ACC112 (cell line): Measurements from ENCODE around the gene CLDN18.
A peak's percentile ranks its signal among the peaks of the same experiment; 100 is the strongest.

Source experiments
- H2AFZ ChIP-seq: fragments of 200-600 bp; sonication (generic); one replicate; pipeline ENCODE4 v1.6.0; 2017; ENCODE audit warnings: antibody characterized with exemption, low read length; ENCODE audit not compliant: unreplicated experiment
- H3K27ac ChIP-seq: fragments of 200-600 bp; sonication (generic); 2 replicates; pipeline ENCODE4 v1.5.1; 2014; ENCODE audit warnings: low read depth, mild to moderate bottlenecking, antibody characterized with exemption, low read length, moderate library complexity
- H3K27me3 ChIP-seq: fragments of 200-600 bp; sonication (generic); 2 replicates; pipeline ENCODE4 v1.6.1; 2014; ENCODE audit warnings: mild to moderate bottlenecking, antibody characterized with exemption, low read length, moderate library complexity, mixed read lengths; ENCODE audit not compliant: insufficient read depth
- H3K36me3 ChIP-seq: fragments of 200-600 bp; sonication (generic); 2 replicates; pipeline ENCODE4 v1.6.1; 2016; ENCODE audit warnings: mild to moderate bottlenecking, antibody characterized with exemption, low read length, moderate library complexity, mixed read lengths; ENCODE audit not compliant: insufficient read depth
- H3K4me1 ChIP-seq: fragments of 200-600 bp; sonication (generic); one replicate; pipeline ENCODE4 v1.6.1; 2016; ENCODE audit warnings: low read length, mixed read lengths; ENCODE audit not compliant: insufficient read depth, unreplicated experiment, control insufficient read depth
- H3K4me3 ChIP-seq: fragments of 200-600 bp; sonication (generic); 2 replicates; pipeline ENCODE4 v1.5.1; 2014; ENCODE audit warnings: mild to moderate bottlenecking, low read depth, low read length
- H3K79me2 ChIP-seq: fragments of 200-600 bp; sonication (generic); one replicate; pipeline ENCODE4 v1.6.0; 2016; ENCODE audit warnings: low read length; ENCODE audit not compliant: control insufficient read depth, unreplicated experiment, insufficient read depth

Gene CLDN18

GRCh38 chr3:138025553-138025952, 15.6 kb downstream of the CLDN18 start:
- Histone ChIP-seq H3K27ac (no peak overlapping the region), H3K4me1 (no peaks in the 10 kb centered on the region), H3K36me3 (no peaks in the 10 kb centered on the region)

GRCh38 chr3:138027821-138028220, 17.9 kb downstream of the CLDN18 start:
- Histone ChIP-seq H3K4me3 (no peak overlapping the region), H3K27ac (no peak overlapping the region), H3K27me3 (no peaks in the 10 kb centered on the region), H3K36me3 (no peaks in the 10 kb centered on the region), H2AFZ (no peak overlapping the region), H3K79me2 (no peaks in the 10 kb centered on the region), H3K4me1 (no peaks in the 10 kb centered on the region)

More at GRCh38 chr3:138025553-138025952, 15.6 kb downstream of the CLDN18 start:
- H3K27me3 ChIP-seq = no peaks in the 10 kb centered on the region
- no peak overlapping the region for H2AFZ ChIP-seq
- H3K4me3 ChIP-seq = no peak overlapping the region
- H3K79me2 ChIP-seq = no peaks in the 10 kb centered on the region

DNA sequence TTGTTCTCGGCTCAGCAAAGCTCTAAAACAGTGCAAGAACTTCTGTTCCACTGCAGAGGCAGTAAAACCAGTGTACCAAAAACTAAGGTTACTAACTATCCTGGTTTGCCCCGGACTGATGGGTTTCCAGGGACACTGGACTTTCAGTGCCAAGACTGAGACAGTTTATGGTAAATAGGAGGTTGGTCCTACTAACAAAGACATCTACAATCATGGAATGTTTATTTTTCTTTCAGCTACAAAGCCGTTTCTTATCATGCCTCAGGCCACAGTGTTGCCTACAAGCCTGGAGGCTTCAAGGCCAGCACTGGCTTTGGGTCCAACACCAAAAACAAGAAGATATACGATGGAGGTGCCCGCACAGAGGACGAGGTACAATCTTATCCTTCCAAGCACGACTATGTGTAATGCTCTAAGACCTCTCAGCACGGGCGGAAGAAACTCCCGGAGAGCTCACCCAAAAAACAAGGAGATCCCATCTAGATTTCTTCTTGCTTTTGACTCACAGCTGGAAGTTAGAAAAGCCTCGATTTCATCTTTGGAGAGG, 20.8 kb downstream of the CLDN18 start:
- H3K36me3 ChIP-seq = no peaks in the 10 kb centered on the region
- H2AFZ ChIP-seq = no peak overlapping the region
- H3K4me3 ChIP-seq = no peak overlapping the region
- no peaks in the 10 kb centered on the region for H3K79me2 ChIP-seq
- H3K27ac ChIP-seq = no peak overlapping the region
- no peaks in the 10 kb centered on the region for H3K27me3 ChIP-seq
- H3K4me1 ChIP-seq = no peaks in the 10 kb centered on the region

GRCh38 chr3:138031536-138031935, 21.6 kb downstream of the CLDN18 start:
- H2AFZ ChIP-seq = no peak overlapping the region
- no peaks in the 10 kb centered on the region for H3K36me3 ChIP-seq
- H3K4me1 ChIP-seq = no peaks in the 10 kb centered on the region
- H3K79me2 ChIP-seq = no peaks in the 10 kb centered on the region
- no peak overlapping the region for H3K27ac ChIP-seq
- no peak overlapping the region for H3K4me3 ChIP-seq
- no peaks in the 10 kb centered on the region for H3K27me3 ChIP-seq

- no peak overlapping the region for H3K4me3 ChIP-seq
- no peak overlapping the region for H3K27ac ChIP-seq
- no peaks in the 10 kb centered on the region for H3K4me1 ChIP-seq
- H3K27me3 ChIP-seq = no peaks in the 10 kb centered on the region
- H3K36me3 ChIP-seq = no peaks in the 10 kb centered on the region
- H2AFZ ChIP-seq = no peak overlapping the region
- no peaks in the 10 kb centered on the region for H3K79me2 ChIP-seq
Observed at GRCh38 chr3:138032567-138032966, 22.6 kb downstream of the CLDN18 start.

DNA sequence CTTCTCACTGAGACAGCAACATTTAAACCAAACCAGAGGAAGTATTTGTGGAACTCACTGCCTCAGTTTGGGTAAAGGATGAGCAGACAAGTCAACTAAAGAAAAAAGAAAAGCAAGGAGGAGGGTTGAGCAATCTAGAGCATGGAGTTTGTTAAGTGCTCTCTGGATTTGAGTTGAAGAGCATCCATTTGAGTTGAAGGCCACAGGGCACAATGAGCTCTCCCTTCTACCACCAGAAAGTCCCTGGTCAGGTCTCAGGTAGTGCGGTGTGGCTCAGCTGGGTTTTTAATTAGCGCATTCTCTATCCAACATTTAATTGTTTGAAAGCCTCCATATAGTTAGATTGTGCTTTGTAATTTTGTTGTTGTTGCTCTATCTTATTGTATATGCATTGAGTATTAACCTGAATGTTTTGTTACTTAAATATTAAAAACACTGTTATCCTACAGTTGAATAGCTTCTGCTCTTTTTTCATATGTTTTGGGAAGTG, 23.3 kb downstream of the CLDN18 start:
- H3K4me1 ChIP-seq = no peaks in the 10 kb centered on the region
- H3K4me3 ChIP-seq = no peak overlapping the region
- H3K79me2 ChIP-seq = no peaks in the 10 kb centered on the region
- no peak overlapping the region for H2AFZ ChIP-seq
- H3K36me3 ChIP-seq = no peaks in the 10 kb centered on the region
- H3K27ac ChIP-seq = no peak overlapping the region
- no peaks in the 10 kb centered on the region for H3K27me3 ChIP-seq

DNA sequence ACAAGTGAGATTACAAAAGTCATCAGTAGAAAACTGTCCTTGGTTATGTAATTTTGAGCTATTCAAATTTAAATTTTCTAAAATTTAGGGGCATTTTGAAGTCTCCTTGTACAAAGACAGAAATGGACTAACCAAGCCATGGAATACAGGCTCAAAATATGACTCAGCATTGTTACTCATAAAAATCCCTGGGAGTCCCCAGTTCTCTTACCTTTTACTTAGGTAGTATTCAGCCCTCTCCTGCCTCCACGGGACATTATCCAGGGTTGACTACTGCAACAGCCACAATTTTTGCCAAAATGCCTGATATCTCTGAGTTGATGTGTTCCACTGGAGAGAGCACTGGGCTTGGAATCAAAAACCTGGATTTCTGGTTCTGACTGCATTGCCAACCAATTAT, 25.0 kb downstream of the CLDN18 start:
- no peaks in the 10 kb centered on the region for H3K4me1 ChIP-seq
- no peak overlapping the region for H3K4me3 ChIP-seq
- H3K36me3 ChIP-seq = no peaks in the 10 kb centered on the region
- H2AFZ ChIP-seq = no peak overlapping the region
- no peak overlapping the region for H3K27ac ChIP-seq
- no peaks in the 10 kb centered on the region for H3K79me2 ChIP-seq
- no peaks in the 10 kb centered on the region for H3K27me3 ChIP-seq

DNA sequence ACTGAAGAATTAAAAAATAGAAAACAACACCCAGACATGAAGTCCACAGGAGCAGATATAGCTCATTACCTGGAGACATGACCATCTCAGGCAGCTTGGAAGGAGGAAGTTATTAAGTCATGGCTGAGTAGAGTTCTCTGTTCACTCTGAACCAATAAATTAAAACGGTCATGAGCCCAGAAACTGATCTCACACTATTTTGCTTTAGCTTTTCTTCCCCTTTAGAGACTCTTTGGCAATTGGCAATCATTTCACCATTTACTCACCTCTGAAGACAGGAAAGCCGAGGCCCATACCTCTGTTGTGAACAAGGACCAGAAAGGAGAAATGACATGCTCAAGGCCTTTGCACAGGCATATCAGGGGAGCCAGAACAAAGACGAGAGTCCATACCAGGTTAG, 26.6 kb downstream of the CLDN18 start:
- H3K27ac ChIP-seq = no peak overlapping the region
- H3K79me2 ChIP-seq = no peaks in the 10 kb centered on the region
- no peak overlapping the region for H3K4me3 ChIP-seq
- H3K4me1 ChIP-seq = peaks cover 5% of the 10 kb centered on the region
- H2AFZ ChIP-seq = no peak overlapping the region
- H3K27me3 ChIP-seq = no peaks in the 10 kb centered on the region
- no peaks in the 10 kb centered on the region for H3K36me3 ChIP-seq

- H3K4me3 ChIP-seq = no peak overlapping the region
- no peaks in the 10 kb centered on the region for H3K36me3 ChIP-seq
- H3K79me2 ChIP-seq = no peaks in the 10 kb centered on the region
- H3K27me3 ChIP-seq = no peaks in the 10 kb centered on the region
- peaks cover 27% of the 10 kb centered on the region for H3K4me1 ChIP-seq
- H2AFZ ChIP-seq = no peak overlapping the region
- no peak overlapping the region for H3K27ac ChIP-seq
Observed at GRCh38 chr3:138038725-138039462, 28.9 kb downstream of the CLDN18 start.

DNA sequence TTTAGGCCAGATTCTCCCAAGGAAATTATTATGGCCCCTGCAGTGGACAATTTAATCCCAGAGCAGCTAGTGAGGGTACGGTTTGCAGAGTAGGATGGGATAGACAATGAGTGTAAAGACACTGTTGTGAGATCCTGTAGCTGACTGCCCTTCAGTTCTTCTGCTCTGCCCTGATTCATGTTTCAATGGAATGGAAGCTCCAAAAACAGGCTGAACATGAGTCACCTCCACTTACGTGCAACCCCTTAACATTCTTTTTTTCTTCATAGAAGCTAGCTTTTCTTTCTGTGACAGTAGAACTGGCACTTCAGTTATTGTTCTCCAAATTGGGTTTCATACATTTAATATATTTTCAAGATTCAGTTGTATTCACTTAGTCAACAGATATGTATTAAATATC, 32.1 kb downstream of the CLDN18 start:
- Histone ChIP-seq H3K27me3 (no peaks in the 10 kb centered on the region), H3K36me3 (no peaks in the 10 kb centered on the region; the same call in 1 of the 2 replicates), H3K4me1 (peaks cover 34% of the 10 kb centered on the region), H2AFZ (no peak overlapping the region), H3K27ac (peak overlapping the region; percentile 86), H3K79me2 (no peaks in the 10 kb centered on the region), H3K4me3 (no peak overlapping the region)
